H9 (cell line): ENCODE data around the gene MGAT2. TPM values are rescaled to one million over a fixed set of nuclear protein-coding genes. Genes with fewer than 3 reads are reported as not detected.
A peak's percentile ranks its signal among the peaks of the same experiment; 100 is the strongest.
"Not testable (repeated sequence)": the region's sequence is repeated elsewhere in the genome, so short reads cannot be mapped to it uniquely, and the experiment has no call there.

Experiments
- DNase-seq: peaks from one replicate; pipeline ENCODE4 v3.0.0-alpha.2; 2017
- H2AFZ ChIP-seq: one replicate; pipeline ENCODE4 v1.6.1; 2013; ENCODE audit warnings: mild to moderate bottlenecking, low read length, control low read depth, moderate library complexity
- H2AK5ac ChIP-seq: 2 replicates; pipeline ENCODE4 v1.6.1; 2013; ENCODE audit warnings: low read length, control low read depth, mixed read lengths; ENCODE audit not compliant: insufficient read length
- H2BK120ac ChIP-seq: one replicate; pipeline ENCODE4 v1.6.1; 2013; ENCODE audit warnings: low read depth, mild to moderate bottlenecking, low read length, control low read depth, inconsistent platforms; ENCODE audit not compliant: poor library complexity, severe bottlenecking
- H2BK12ac ChIP-seq: 2 replicates; pipeline ENCODE4 v1.6.1; 2013; ENCODE audit warnings: low read length, control low read depth, mixed read lengths, low read depth; ENCODE audit not compliant: insufficient read length
- H2BK15ac ChIP-seq: 2 replicates; pipeline ENCODE4 v1.6.1; 2013; ENCODE audit warnings: low read depth, low read length, control low read depth
- H2BK20ac ChIP-seq: one replicate; pipeline ENCODE4 v1.6.1; 2013; ENCODE audit warnings: low read depth, mild to moderate bottlenecking, low read length, control low read depth, inconsistent platforms; ENCODE audit not compliant: poor library complexity, severe bottlenecking
- H2BK5ac ChIP-seq: 2 replicates; pipeline ENCODE4 v1.6.1; 2013; ENCODE audit warnings: low read length, control low read depth, mixed read lengths; ENCODE audit not compliant: insufficient read length
- H3K14ac ChIP-seq: 2 replicates; pipeline ENCODE4 v1.6.1; 2013; ENCODE audit warnings: low read length, control low read depth; ENCODE audit not compliant: insufficient read depth
- H3K18ac ChIP-seq: 2 replicates; pipeline ENCODE4 v1.6.1; 2013; ENCODE audit warnings: low read depth, mild to moderate bottlenecking, mixed read lengths, low read length, control low read depth; ENCODE audit not compliant: insufficient read length
- H3K23ac ChIP-seq: 2 replicates; pipeline ENCODE4 v1.6.1; 2013; ENCODE audit warnings: low read length, control low read depth, mixed read lengths, low read depth; ENCODE audit not compliant: insufficient read length
- H3K23me2 ChIP-seq: 2 replicates; pipeline ENCODE4 v1.6.1; 2013; ENCODE audit warnings: low read depth, mild to moderate bottlenecking, mixed read lengths, low read length, control low read depth; ENCODE audit not compliant: insufficient read length, poor library complexity, severe bottlenecking
- H3K27ac ChIP-seq: 2 replicates; pipeline ENCODE4 v1.5.1; 2013; ENCODE audit warnings: low read length, control low read depth, mixed read lengths, low read depth; ENCODE audit not compliant: insufficient read length
- H3K27me3 ChIP-seq: 2 replicates; pipeline ENCODE4 v1.6.1; 2013; ENCODE audit warnings: low read length, control low read depth, inconsistent platforms; ENCODE audit not compliant: insufficient read depth
- H3K4ac ChIP-seq: 2 replicates; pipeline ENCODE4 v1.6.1; 2013; ENCODE audit warnings: low read depth, mild to moderate bottlenecking, control low read depth, inconsistent platforms, low read length, moderate library complexity
- H3K4me1 ChIP-seq: 2 replicates; pipeline ENCODE4 v1.6.1; 2013; ENCODE audit warnings: low read length, control low read depth, inconsistent platforms; ENCODE audit not compliant: insufficient read depth
- H3K4me2 ChIP-seq: 2 replicates; pipeline ENCODE4 v1.6.1; 2013; ENCODE audit warnings: low read length, control low read depth, mixed read lengths; ENCODE audit not compliant: insufficient read length, insufficient read depth
- H3K56ac ChIP-seq: 2 replicates; pipeline ENCODE4 v1.6.1; 2013; ENCODE audit warnings: low read depth, mild to moderate bottlenecking, mixed read lengths, low read length, control low read depth; ENCODE audit not compliant: insufficient read length
- H3K79me1 ChIP-seq: 2 replicates; pipeline ENCODE4 v1.6.1; 2013; ENCODE audit warnings: low read depth, mild to moderate bottlenecking, moderate library complexity, low read length, control low read depth, inconsistent platforms; ENCODE audit not compliant: insufficient read depth, poor library complexity, severe bottlenecking
- H3K79me2 ChIP-seq: 2 replicates; pipeline ENCODE4 v1.6.1; 2013; ENCODE audit warnings: low read length, control low read depth, inconsistent platforms; ENCODE audit not compliant: insufficient read depth
- H3K9ac ChIP-seq: 2 replicates; pipeline ENCODE4 v1.6.1; 2013; ENCODE audit warnings: low read length, control low read depth, mixed read lengths; ENCODE audit not compliant: insufficient read length; ENCODE audit errors: extremely low read depth
- H3K9me3 ChIP-seq: one replicate; pipeline ENCODE4 v1.6.1; 2013; ENCODE audit warnings: low read depth, low read length, inconsistent platforms; ENCODE audit not compliant: control insufficient read depth
- H3T11ph ChIP-seq: one replicate; pipeline ENCODE4 v1.6.1; 2013; ENCODE audit warnings: mild to moderate bottlenecking, low read length, control low read depth, inconsistent platforms
- H4K20me1 ChIP-seq: one replicate; pipeline ENCODE4 v1.6.1; 2013; ENCODE audit not compliant: control insufficient read depth, insufficient read length, insufficient read depth
- H4K5ac ChIP-seq: 2 replicates; pipeline ENCODE4 v1.6.1; 2013; ENCODE audit warnings: low read depth, mild to moderate bottlenecking, mixed read lengths, low read length, control low read depth; ENCODE audit not compliant: insufficient read length
- H4K8ac ChIP-seq: replicated peaks from 2 replicates; pipeline ENCODE4 v1.6.1; 2013; ENCODE audit warnings: low read length, control low read depth, mixed read lengths, low read depth; ENCODE audit not compliant: insufficient read length
- H4K91ac ChIP-seq: 2 replicates; pipeline ENCODE4 v1.6.1; 2013; ENCODE audit warnings: low read depth, mild to moderate bottlenecking, moderate library complexity, mixed read lengths, low read length, control low read depth; ENCODE audit not compliant: insufficient read length
- H3K27ac Mint-ChIP-seq, 3 experiments: 2 replicates in 2 of 3; 3 replicates in 1 of 3; pipeline ENCODE4 v1.8.0; 2020 to 2021; ENCODE audit warnings: mixed read lengths in 3 of 3, mild to moderate bottlenecking in 1 of 3, moderate library complexity in 1 of 3
- H3K27me3 Mint-ChIP-seq: 2 replicates; pipeline ENCODE4 v1.8.0; 2021; ENCODE audit warnings: low read depth, mild to moderate bottlenecking, moderate library complexity, mixed read lengths
- H3K36me3 Mint-ChIP-seq, 3 experiments: 2 replicates in 2 of 3; 3 replicates in 1 of 3; pipeline ENCODE4 v1.8.0; 2020 to 2021; ENCODE audit warnings: low read depth in 3 of 3, mixed read lengths in 3 of 3; ENCODE audit not compliant: insufficient read depth in 1 of 3
- H3K4me1 Mint-ChIP-seq, 2 experiments: 2 replicates each; pipeline ENCODE4 v1.8.0; 2020; ENCODE audit warnings: mixed read lengths in 2 of 2
- H3K4me3 Mint-ChIP-seq, 2 experiments: 2 replicates in 1 of 2; 3 replicates in 1 of 2; pipeline ENCODE4 v1.8.0; 2020 to 2021; ENCODE audit warnings: mild to moderate bottlenecking in 2 of 2, mixed read lengths in 2 of 2, moderate library complexity in 1 of 2
- H3K9me3 Mint-ChIP-seq, 2 experiments: 2 replicates in 1 of 2; 3 replicates in 1 of 2; pipeline ENCODE4 v1.8.0; 2020; ENCODE audit warnings: mild to moderate bottlenecking in 2 of 2, mixed read lengths in 2 of 2, moderate library complexity in 1 of 2
- WGBS: extraction: QIAGEN DNeasy Blood & Tissue Kit; methylation state at CpG from one replicate; pipeline ENCODE4 v1.1.7; 2013; ENCODE audit warnings: missing lambda C conversion rate, low lambda C conversion rate, mixed read lengths; ENCODE audit not compliant: insufficient read length; ENCODE audit errors: extremely low coverage; 5-methylcytosine and 5-hydroxymethylcytosine counted together
- total RNA-seq: library from RNA; stranded (reverse); gene quantifications from 2 replicates; pipeline ENCODE4 v1.2.1, GENCODE V29; 2021
- TF ChIP-seq, protein P1 (sequence below): fragments of 200-600 bp; sonication (generic); conservative IDR thresholded peaks from 3 replicates; pipeline ENCODE4 v1.8.0; 2021; ENCODE audit warnings: antibody characterized with exemption, mild to moderate bottlenecking

The MGAT2 gene
- total RNA-seq, 1 experiment from 2014 or later: 24.5 TPM

DNA sequence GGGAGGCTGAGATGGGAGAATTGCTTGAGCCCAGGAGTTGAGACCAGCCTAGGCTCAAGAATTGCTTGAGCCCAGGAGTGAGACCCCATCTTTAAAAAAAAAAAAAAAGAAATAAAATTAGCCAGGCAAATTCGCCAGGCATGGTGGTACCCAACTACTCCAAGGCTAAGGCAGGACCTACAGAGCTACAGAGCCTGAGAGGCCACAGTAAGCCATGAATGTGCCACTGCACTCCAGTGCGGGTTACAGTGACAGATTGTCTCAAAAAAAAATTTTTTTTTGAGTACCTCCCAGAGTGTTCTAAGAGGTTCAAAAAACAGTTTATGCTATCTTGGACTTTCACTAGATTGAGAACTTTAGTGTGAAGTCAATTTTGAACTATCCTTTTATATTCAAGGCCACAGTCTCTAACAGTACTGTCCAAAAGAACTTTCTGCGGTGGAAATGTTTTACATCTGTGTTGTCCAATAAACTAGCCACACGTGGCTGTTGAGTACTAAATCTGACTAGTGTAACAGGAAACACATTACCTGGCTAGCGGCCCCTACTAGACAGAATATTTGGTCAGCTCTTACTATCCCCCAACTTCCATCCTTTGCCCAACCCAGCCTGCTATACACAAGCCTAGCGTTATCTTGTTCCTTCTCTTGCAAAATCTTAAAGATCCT is 2.6 kb upstream of the MGAT2 start:
- no peak overlapping the region for H2AK5ac ChIP-seq
- peaks cover 12% of the 10 kb centered on the region; the same call in 1 of the 2 replicates for H3K79me2 ChIP-seq
- peaks cover 20 to 21% of the 10 kb centered on the region in 2 experiments for H3K4me1 Mint-ChIP-seq
- H2AFZ ChIP-seq: no peak overlapping the region
- H2BK12ac ChIP-seq: no peak overlapping the region
- no peaks in the 10 kb centered on the region for H3K27me3 ChIP-seq
- H3K4me2 ChIP-seq: no peak overlapping the region
- H3K27ac ChIP-seq: no peak overlapping the region
- H3K4me3 Mint-ChIP-seq: peak overlapping the region in 1 of 2 experiments; percentile 43; a peak in 3 of 5 replicates
- WGBS: no CpG with 5 or more reads among the region's 6 CpGs
- no peak overlapping the region for H3K56ac ChIP-seq
- no peak overlapping the region for H4K91ac ChIP-seq
- no peak overlapping the region for H3K14ac ChIP-seq
- no peak overlapping the region for H3K23ac ChIP-seq
- peak overlapping the region in 2 of 3 experiments; percentile 25 to 46; a peak in 3 of 7 replicates for H3K27ac Mint-ChIP-seq
- no peak overlapping the region for H2BK5ac ChIP-seq
- H3K4ac ChIP-seq: no peak overlapping the region
- peaks cover 4% of the 10 kb centered on the region; the same call in 1 of the 2 replicates for H3K4me1 ChIP-seq
- no peak overlapping the region for H4K5ac ChIP-seq
- peaks cover 12% of the 10 kb centered on the region for H3K23me2 ChIP-seq
- no peaks in the 10 kb centered on the region for H3K27me3 Mint-ChIP-seq
- H3K9me3 ChIP-seq: no peaks in the 10 kb centered on the region
- no peaks in the 10 kb centered on the region; a peak in 1 of 5 replicates for H3K9me3 Mint-ChIP-seq
- H4K8ac ChIP-seq: no peak overlapping the region
- H3T11ph ChIP-seq: no peak overlapping the region
- H2BK15ac ChIP-seq: no peak overlapping the region
- no peak overlapping the region for H2BK20ac ChIP-seq
- H3K9ac ChIP-seq: no peak overlapping the region
- no peak for DNase-seq
- TF ChIP-seq, protein P1, sequence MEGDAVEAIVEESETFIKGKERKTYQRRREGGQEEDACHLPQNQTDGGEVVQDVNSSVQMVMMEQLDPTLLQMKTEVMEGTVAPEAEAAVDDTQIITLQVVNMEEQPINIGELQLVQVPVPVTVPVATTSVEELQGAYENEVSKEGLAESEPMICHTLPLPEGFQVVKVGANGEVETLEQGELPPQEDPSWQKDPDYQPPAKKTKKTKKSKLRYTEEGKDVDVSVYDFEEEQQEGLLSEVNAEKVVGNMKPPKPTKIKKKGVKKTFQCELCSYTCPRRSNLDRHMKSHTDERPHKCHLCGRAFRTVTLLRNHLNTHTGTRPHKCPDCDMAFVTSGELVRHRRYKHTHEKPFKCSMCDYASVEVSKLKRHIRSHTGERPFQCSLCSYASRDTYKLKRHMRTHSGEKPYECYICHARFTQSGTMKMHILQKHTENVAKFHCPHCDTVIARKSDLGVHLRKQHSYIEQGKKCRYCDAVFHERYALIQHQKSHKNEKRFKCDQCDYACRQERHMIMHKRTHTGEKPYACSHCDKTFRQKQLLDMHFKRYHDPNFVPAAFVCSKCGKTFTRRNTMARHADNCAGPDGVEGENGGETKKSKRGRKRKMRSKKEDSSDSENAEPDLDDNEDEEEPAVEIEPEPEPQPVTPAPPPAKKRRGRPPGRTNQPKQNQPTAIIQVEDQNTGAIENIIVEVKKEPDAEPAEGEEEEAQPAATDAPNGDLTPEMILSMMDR: no peak
- no peak overlapping the region for H2BK120ac ChIP-seq
- peaks cover 10 to 45% (median 28%) of the 10 kb centered on the region in 3 experiments for H3K36me3 Mint-ChIP-seq
- H3K79me1 ChIP-seq: no peaks in the 10 kb centered on the region
- no peak overlapping the region for H3K18ac ChIP-seq
- no peaks in the 10 kb centered on the region for H4K20me1 ChIP-seq

DNA sequence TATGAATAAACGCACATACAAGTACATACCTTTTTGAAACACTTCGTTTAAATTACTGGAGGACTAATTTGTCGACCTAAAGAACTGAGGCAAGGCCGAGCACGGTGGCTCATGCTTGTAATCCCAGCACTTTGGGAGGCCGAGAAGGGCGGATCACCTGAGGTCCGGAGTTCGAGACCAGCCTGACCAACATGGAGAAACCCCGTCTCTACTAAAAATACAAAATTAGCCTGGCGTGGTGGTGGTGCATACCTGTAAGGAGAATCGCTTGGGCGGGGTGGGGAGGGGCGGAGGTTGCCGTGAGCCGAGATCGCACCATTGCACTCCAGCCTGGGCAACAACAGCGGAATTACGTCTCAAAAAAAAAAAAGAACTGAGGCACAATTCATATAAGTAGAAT is 1.3 kb upstream of the MGAT2 start:
- not testable (repeated sequence) for H3K79me1 ChIP-seq, H3T11ph ChIP-seq, H2BK12ac ChIP-seq, H3K27me3 Mint-ChIP-seq, H3K18ac ChIP-seq, DNase-seq, H2BK5ac ChIP-seq, H2BK20ac ChIP-seq, H4K5ac ChIP-seq, H2BK120ac ChIP-seq, H3K27me3 ChIP-seq, H3K9ac ChIP-seq, H4K20me1 ChIP-seq, H2AFZ ChIP-seq, H3K14ac ChIP-seq, H2BK15ac ChIP-seq, H4K91ac ChIP-seq, H3K56ac ChIP-seq, H3K27ac ChIP-seq, H4K8ac ChIP-seq, H3K4ac ChIP-seq, H3K4me1 ChIP-seq, H2AK5ac ChIP-seq, H3K9me3 ChIP-seq, H3K9me3 Mint-ChIP-seq, H3K23ac ChIP-seq
- H3K23me2 ChIP-seq: peaks cover 12% of the 10 kb centered on the region
- WGBS: no CpG with 5 or more reads among the region's 19 CpGs
- H3K4me1 Mint-ChIP-seq: peaks cover 20 to 23% of the 10 kb centered on the region in 2 experiments
- H3K36me3 Mint-ChIP-seq: peaks cover 9 to 38% (median 21%) of the 10 kb centered on the region in 3 experiments
- peak overlapping the region; percentile 95 for H3K4me2 ChIP-seq
- H3K4me3 Mint-ChIP-seq: peak overlapping the region; percentile 99
- H3K79me2 ChIP-seq: peaks cover 12% of the 10 kb centered on the region; the same call in 1 of the 2 replicates
- peak overlapping the region; percentile 32 to 99 (median 99); a peak in 4 of 7 replicates for H3K27ac Mint-ChIP-seq
